IPS-NIHi11 (cell line): ENCODE results near the gene SLC22A13.
"Not testable (repeated sequence)": the region's sequence is repeated elsewhere in the genome, so short reads cannot be mapped to it uniquely, and the experiment has no call there.

ENCODE experiments used
- DNase-seq: peaks from one replicate; pipeline ENCODE4 v3.0.0; 2012; ENCODE audit warnings: mixed read lengths, low spot score

The SLC22A13 gene

GRCh38 chr3:38297947-38298711 is 32.5 kb downstream of the SLC22A13 start:
- DNase-seq: no peak

- no peak for DNase-seq
Observed at GRCh38 chr3:38306941-38307340, 41.3 kb downstream of the SLC22A13 start.

GRCh38 chr3:38307599-38307998 is 42.0 kb downstream of the SLC22A13 start:
- no peak for DNase-seq

- DNase-seq: no peak
Observed at GRCh38 chr3:38308456-38308855, 42.8 kb downstream of the SLC22A13 start.

GRCh38 chr3:38311476-38311875 is 45.9 kb downstream of the SLC22A13 start:
- DNase-seq: no peak

- DNase-seq: no peak
Observed at GRCh38 chr3:38311941-38312340, 46.3 kb downstream of the SLC22A13 start.

- DNase-seq: no peak
Observed at GRCh38 chr3:38312356-38312755, 46.7 kb downstream of the SLC22A13 start.

GRCh38 chr3:38313263-38313662 is 47.7 kb downstream of the SLC22A13 start:
- DNase-seq: no peak

- no peak for DNase-seq
Observed at GRCh38 chr3:38313695-38314094, 48.1 kb downstream of the SLC22A13 start.

GRCh38 chr3:38314112-38314763 is 48.6 kb downstream of the SLC22A13 start:
- no peak for DNase-seq

GRCh38 chr3:38314764-38315487 is 49.3 kb downstream of the SLC22A13 start:
- no peak for DNase-seq

- DNase-seq: no peak
Observed at GRCh38 chr3:38315488-38316230, 50.0 kb downstream of the SLC22A13 start.

GRCh38 chr3:38316356-38317191 is 51.0 kb downstream of the SLC22A13 start:
- DNase-seq: no peak

- no peak for DNase-seq
Observed at GRCh38 chr3:38317192-38317759, 51.7 kb downstream of the SLC22A13 start.

- no peak for DNase-seq
Observed at GRCh38 chr3:38318766-38319671, 53.4 kb downstream of the SLC22A13 start.

GRCh38 chr3:38320638-38321037 is 55.0 kb downstream of the SLC22A13 start:
- DNase-seq: not testable (repeated sequence)

- no peak for DNase-seq
Observed at GRCh38 chr3:38323060-38323459, 57.4 kb downstream of the SLC22A13 start.

- DNase-seq: no peak
Observed at GRCh38 chr3:38325256-38325655, 59.6 kb downstream of the SLC22A13 start.

- no peak for DNase-seq
Observed at GRCh38 chr3:38327335-38328009, 61.9 kb downstream of the SLC22A13 start.
